Right lung (tissue), 5 donors: ENCODE results near the gene KDF1. TPM values are rescaled to one million over a fixed set of nuclear protein-coding genes. Genes with fewer than 3 reads are reported as not detected.

ENCODE experiments used
- DNase-seq, 2 donors: peaks; one replicate each; pipeline ENCODE4 v3.0.0-alpha.2; 2013
- polyA plus RNA-seq, 5 donors: library from polyadenylated mRNA; unstranded; fragments of 120-200 nt; gene quantifications; one replicate each; pipeline versions ENCODE4 v1.2.1 to v1.2.3, GENCODE V29; 2013; ENCODE audit warnings: inconsistent platforms in 1 of 5, low replicate concordance in 1 of 5; ENCODE audit not compliant: insufficient read length in 5 of 5, insufficient read depth in 1 of 5

The KDF1 gene
- polyA plus RNA-seq, 5 donors: 6.4 to 9.6 (median 7.5) TPM

DNA sequence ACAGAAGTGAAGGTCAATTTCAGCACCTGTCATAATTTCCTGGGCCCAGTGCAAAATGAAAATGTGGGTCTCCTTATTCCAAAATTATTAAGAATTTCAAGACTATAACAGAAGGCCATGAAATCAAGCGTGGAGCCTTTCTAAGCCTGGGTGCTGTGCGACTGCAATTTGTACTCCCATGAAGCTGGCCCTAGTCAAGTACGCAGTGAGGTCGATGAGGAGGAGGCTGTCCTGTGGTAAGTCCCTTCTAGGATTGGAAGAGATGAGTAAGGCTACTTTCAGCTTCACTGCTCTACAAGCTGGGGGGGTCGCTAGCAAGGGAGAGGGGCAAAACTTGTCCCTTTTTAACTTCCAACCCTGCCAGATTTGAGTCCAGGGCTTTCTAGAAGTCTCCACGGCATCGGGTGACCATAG, 39.1 kb downstream of the KDF1 start:
- no peak for DNase-seq

DNA sequence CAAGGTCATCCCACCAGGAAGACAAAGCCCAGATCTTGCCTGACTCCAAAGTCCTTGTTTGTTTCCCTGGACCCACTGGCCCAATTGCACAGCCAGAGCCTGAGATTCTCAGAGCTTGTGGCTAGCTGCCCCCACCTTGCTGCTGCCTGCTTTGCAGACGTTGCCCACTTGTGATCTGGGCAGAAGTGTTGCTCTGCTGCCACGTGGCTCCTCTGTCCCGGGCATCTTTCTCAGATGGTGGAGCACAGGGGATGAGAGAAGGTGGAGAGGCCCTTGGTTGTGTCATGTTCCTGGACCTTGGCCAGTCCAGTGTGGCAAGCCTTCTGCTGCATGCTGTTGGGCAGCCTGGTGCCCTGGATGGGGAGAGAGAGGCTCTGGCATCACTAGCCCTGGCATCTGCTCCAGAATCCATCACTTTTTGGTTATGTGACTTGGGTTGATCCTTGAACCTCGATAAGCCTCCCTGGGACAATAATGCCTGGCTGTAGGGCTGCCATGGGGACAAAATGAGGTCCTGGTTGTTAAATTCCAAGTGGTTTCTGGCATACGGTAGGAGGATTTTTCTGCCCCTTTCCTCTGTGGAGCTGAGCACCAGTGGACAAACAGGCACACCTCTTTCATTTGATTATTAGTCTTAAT, 44.9 kb downstream of the KDF1 start:
- DNase-seq: no peak

DNA sequence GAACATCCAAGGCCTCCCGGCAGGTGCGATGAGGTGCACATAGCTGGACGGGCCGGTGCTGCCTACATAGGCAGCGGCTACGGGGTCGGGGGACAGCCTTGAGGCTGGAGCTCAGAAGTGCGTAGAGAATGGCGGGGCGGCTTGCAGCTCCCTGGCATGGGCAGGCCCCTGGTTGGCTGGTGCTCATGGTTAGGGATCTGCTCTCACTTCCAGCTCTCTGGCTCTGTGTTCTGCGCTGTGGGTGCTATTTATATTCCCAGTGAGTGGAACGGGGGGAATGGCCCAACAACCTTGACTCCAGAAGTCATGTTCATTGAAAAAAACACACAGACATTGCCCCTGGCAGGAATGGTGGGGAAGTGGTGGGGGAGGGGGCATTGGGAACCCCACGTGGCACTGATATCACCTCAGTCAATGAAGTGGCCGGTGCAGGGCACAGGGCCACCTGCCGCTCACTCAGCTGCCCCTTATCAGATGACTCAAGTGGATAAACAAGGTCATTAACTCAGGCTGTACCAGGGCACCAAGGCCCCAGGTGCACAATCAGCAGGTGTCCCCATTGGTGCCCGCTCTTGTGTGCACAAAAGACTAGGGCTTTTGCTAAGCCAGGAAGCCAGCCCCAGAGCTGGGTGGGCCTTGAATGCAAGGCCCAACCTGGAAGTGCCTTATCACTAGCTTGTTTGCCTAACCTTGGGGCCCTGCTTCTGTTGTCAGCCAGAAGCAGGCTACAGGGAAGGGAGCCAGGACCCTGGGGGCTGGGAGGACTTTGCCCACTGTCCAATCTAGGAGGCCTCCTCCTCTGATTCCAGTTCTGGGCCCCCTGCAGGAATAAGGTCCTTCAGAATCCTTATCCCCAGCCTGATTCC, 46.3 kb downstream of the KDF1 start, which contains the start of gene NR0B2:
TSS of gene NR0B2 (minus strand) at position 222 of the 866 bp plus-strand sequence. CDS start at position 187, 35 bp downstream.
- DNase-seq: peak; percentile 56 to 67

DNA sequence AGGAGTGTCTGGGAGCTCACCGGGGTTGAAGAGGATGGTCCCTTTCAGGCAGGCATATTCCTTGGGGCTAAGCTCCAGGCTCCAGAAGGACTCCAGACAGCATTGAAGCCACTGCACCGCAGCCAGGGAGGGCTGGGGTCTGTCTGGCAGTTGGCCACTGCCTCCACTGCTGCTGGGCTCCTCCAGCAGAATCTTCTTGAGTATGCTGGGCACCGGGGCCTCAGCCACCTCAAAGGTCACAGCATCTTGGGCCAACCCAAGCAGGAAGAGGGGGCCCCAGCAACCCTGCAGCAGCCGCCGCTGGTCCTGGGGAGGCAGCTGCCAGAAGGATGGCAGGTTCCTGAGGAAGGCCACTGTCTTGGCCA, 46.9 kb downstream of the KDF1 start:
- DNase-seq: no peak

DNA sequence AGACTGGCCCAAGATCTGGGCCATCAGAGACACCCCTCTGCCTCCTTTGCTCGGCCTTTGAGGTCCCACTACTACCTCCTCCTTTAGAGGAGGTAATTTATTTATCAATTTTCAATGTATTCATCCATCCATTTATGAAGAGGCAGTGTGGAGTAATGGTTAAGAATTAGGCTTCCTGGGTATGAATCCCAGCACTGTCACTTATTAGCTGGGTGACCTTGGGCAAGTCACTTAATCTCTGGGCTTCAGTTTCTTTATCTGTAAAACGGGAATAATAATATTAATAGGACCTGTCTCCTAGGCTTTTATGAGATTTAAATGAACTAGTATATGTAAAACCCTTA, 48.1 kb downstream of the KDF1 start:
- no peak for DNase-seq

DNA sequence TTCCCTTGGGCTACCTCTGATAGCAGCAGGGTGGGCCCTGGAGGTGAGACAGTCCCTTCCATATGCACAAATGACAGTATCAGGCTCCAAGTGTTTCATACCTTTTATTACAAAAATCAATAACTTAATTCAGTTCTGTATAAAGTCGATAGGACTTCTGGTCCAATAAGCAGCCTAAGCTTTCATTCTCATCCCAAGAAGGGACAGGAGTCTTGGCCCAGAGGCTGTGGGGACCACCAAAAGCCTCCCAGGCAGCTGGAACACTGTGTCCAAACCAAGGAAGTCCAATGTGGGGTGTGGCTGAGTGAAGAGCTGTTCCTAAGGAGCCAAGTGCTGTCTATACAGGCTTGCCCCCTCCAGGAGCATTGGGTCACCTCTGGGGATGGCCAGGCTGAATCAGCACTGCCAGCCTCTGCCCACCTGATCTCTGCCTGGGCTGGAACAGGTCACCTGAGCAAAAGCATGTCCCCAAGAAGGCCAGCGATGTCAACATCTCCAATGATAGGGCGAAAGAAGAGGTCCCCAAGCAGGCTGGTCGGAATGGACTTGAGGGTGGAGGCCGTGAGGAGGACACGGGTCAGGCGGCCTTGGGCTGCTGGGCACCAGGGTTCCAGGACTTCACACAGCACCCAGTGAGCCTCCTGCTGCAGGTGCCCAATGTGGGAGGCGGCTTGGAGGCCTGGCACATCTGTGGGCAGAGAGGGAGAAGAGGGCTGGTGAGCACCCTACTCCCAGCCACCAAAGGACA, 48.7 kb downstream of the KDF1 start:
- no peak for DNase-seq

DNA sequence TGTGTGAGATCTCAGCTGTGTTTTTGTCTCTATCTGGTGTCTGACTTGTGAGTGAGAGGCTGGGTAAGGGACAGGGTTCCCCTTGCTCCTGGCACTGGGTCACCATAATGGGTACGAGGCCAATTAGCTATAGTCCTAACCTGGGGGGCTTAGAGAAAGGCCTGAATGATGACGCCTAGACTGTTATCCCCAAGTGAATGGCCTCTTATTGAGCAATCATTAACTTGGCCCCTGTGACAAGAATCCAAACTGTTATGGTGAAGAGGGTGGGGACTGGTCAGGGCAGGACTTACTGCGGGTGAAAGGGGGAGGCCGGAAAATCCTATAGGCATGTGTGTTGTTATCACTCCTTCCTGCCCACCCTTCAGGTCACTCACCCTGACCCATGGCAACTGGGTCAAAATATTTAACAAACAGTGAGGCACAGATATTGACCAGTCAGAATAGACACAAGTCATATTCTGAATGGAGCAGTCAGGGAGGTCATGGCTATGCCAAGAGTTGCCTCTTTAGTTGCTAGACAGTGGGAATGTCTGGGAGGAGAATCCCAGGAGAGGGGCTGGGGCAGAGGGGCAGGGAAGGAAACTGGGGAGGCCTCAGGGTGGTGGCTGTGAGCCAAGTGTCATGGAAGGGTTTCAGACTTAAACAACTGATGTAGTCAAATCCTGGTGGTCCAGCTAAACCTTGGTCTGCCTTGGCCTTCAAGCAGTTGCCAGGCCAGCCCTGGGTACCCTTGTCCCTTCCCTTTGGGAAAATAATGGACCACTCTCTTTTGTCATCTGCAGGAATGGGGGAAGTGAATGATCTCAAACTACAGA, 49.7 kb downstream of the KDF1 start:
- no peak for DNase-seq

DNA sequence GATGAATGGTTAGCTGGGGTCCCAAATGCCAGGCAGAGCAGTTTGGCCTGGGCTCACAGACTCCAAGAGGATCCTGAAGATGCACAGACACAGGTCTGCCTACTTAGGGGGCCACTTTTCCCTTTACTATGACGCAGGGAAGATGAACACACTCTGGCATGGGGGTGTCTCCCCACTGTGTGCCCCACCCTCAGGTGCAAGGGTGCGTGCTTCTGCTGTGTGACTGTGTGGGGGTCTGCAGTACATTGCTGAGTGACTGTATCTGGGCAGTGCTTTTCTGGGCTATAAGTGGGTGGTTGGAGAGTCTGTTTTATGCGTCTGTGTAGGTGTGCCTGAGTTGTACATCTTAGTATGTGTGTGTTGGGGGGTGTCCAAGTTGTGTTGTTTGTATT, 50.3 kb downstream of the KDF1 start:
- no peak for DNase-seq

DNA sequence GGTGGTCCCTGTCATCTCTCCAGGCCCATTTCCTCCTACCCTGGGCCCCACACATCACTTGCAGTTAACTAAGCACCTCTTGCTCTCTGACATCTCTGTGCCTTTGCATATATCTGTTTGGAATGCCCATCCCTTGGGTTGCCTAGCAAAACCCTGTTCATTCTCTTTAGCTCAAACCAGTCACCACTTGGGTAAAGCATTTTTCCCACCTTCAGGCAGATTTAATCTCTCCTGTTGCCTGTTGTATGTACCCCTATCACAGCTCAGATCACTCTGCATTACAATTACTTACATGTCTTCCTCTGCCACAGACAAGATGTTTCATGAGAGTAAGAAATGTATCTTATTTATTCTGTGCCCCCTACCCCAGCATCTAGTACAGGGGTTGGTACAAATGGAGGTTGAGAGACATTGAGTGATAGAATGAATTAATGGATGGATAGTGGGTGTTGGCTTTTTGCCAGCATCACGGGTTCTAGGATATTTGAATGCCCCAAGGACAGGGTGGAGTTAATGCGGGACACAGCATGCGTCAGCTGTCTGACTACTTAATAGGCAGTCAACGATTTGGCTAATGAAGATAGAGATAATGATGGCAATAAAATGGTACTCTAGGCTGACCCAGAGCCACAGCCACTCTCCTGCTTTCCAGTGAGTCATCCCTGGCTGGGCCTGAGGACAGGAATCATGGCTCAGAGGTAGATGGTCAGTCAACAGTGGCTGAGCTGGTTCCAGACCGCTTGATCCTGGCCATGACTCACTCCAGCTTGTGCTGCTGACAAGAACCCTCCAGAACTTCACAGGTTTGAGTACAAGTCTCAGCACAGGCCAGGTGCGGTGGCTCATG, 53.0 kb downstream of the KDF1 start:
- no peak for DNase-seq

DNA sequence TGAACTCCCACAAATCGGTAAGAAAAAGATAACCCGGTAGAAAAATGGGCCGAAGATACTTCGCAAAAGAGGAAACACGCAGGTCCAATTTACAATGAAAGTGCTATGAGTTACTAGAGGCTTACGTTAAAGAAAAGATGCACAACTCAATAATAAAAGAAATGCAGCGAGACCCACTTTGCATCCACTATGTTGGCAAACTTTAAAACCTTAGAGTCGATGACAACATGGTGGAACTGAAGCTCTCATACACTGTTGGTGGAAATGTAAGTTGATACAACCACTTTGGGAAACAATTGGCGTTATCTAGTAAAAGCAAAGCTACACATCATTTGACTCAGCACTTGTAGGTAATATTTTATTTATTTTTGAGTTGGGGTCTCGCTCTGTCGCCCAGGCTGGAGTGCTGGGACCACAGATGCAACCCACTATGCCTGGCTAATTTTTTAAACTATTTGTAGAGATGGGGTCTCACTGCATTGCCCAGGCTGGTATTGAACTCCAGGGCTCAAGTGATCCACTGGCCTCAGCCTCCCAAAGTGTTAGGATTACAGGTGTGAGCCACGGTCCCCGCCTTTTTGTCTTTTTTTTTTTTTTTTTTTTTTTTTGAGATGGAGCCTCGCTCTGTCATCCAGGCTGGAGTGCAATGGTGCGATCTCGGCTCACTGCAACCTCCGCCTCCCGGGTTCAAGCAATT, 59.3 kb downstream of the KDF1 start:
- DNase-seq: no peak

DNA sequence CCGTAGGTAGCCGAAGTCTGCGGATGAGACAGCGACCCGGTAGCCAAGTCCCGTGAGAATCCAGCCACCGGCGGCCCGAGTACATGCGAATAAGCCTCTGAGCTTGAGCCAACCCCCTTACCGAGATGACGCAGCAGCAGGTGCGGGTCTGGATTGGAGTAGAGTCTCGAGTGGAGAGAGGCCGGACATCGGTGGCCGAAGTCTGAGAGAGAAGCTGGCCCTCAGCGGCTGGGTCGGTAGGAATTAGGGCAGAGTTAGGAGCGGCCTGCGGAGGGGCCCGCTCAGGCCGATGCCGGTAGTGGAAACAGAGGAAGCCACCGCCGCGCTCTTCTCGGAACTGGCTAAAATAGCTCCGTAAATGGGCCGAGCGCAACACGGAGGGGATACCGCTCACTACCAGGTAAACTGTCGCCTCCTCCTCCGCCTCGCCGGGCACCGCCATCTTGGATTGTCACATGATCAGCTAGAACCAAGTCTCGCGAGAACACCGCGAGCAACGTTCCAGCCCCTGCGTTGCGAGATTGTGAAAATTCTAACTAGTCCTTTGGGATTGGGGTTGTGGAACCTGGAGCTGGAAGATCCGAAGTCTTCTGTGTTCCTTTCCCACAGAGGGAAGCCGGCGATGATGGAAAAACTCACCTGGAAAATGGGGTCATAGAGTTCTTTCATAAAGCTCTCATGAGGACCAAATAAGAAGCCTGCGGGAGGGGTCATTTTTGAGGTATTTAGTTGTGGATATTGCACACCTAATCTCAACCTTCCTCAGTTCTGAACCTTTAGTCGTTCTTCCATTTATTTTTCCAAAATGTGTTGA, 60.1 kb downstream of the KDF1 start, which contains the start of gene GPATCH3:
TSS of gene GPATCH3 (minus strand) at position 467 of the 814 bp plus-strand sequence. CDS start at position 442, 25 bp downstream.
- peak; percentile 88 to 91 for DNase-seq

Other genes starting within 250 kb of the KDF1 start
- 10 to 100 TPM; 14.6 to 20.3 (median 15.3) TPM for gene PIGV, start 172.5 kb downstream of the KDF1 start, polyA plus RNA-seq
- 10 to 100 TPM; 19.9 to 26.7 (median 23.2) TPM for gene ZDHHC18, start 133.8 kb downstream of the KDF1 start, polyA plus RNA-seq
- 1 to 10 TPM in 1 of 5 donors, under 1 TPM in 4; 0.27 to 1.1 (median 0.72) TPM for gene SFN, start 97.3 kb downstream of the KDF1 start, polyA plus RNA-seq
- 10 to 100 TPM; 25.5 to 33.9 (median 30.9) TPM for gene GPN2, start 70.2 kb downstream of the KDF1 start, polyA plus RNA-seq
- gene GPATCH3, start 60.0 kb downstream of the KDF1 start, polyA plus RNA-seq: 10 to 100 TPM; 10.4 to 13.9 (median 13.1) TPM
- gene NR0B2, start 46.5 kb downstream of the KDF1 start, polyA plus RNA-seq: 1 to 10 TPM; 3.0 to 5.8 (median 3.7) TPM
- 10 to 100 TPM; 59.8 to 99.2 (median 69.6) TPM for gene NUDC, start 38.7 kb downstream of the KDF1 start, polyA plus RNA-seq
- gene TRNP1, start 33.2 kb upstream of the KDF1 start, polyA plus RNA-seq: 1 to 10 TPM; 1.4 to 3.4 (median 2.8) TPM
- 1 to 10 TPM; 1.3 to 2.8 (median 2.0) TPM for gene TENT5B, start 52.4 kb upstream of the KDF1 start, polyA plus RNA-seq
- 10 to 100 TPM; 15.1 to 23.9 (median 16.3) TPM for gene SLC9A1, start 194.7 kb upstream of the KDF1 start, polyA plus RNA-seq